ENCODE data around the gene MAP7D3. TPM values are rescaled to one million over a fixed set of nuclear protein-coding genes. Genes with fewer than 3 reads are reported as not detected.

Gene MAP7D3
- total and polyA plus RNA-seq, 2 of the 4 experiments (the other 2 are of a cell fraction) = 10.0 to 23.8 TPM

DNA sequence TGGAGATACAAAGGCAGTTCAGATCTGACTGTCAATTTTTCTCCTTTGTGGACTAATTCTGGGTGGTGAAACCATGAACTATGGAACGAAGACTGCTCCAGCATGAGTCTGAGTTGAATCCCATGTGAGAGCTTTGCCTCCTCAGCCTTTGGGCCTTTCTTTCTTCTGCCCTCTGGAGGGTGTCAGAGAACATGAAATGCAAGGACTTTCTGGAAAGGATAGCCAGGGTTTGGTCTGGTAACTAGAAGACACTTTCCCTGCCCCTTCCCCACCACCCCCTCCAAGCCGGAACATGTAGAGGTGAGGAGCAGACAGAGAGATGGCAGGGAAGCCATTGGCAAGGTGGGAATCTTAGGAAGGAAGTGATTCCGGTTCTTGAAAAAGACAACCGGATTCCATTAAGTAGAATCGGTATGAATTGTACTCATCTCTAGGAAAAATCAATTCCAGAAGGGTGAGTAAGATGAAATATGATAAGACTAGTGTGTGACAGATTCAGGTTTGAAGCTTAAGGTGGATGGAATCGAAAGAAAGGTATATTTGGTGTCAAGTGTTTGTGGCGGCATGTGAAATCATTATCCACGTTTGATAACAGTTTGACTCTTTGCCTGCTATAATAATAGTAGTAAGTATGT is 84.9 kb downstream of the MAP7D3 start:
- Histone ChIP-seq H3K9me1 (ENCODE audit: insufficient read depth, low read length) (peaks cover 5% of the 10 kb centered on the region; the same call in 1 of the 2 replicates), H2AFZ (replicated peaks; ENCODE audit: low read length, poor library complexity) (no peak overlapping the region), H3K79me1 (ENCODE audit: low read depth in 1 of 2, low read length in 2 of 2) (peaks cover 3 to 16% of the 10 kb centered on the region in 2 experiments; a peak in 2 of 4 replicates), H3K4me1 (ENCODE audit: control insufficient read depth, insufficient read depth, low read length) (peaks cover 21% of the 10 kb centered on the region), H2BK120ac (ENCODE audit: low read depth, low read length) (peak overlapping the region; percentile 77), H3K56ac (ENCODE audit: extremely low read depth, insufficient read depth, low read length) (no peak overlapping the region), H4K91ac (ENCODE audit: insufficient read depth, low read depth, low read length) (no peak overlapping the region), H2BK20ac (ENCODE audit: low read depth, low read length) (peak overlapping the region; percentile 53; the same call in 1 of the 2 replicates), H4K8ac (ENCODE audit: low read depth in 2 of 2, low read length in 2 of 2) (no peak overlapping the region; a peak in 1 of 4 replicates), H4K20me1 (ENCODE audit: insufficient read depth, low read length) (peaks cover 5% of the 10 kb centered on the region), H3K4me3 (ENCODE audit: insufficient read depth, low read depth, low read length) (no peak overlapping the region), H4K5ac (ENCODE audit: low read depth, low read length) (no peak overlapping the region), H3K27ac (ENCODE audit: insufficient read depth, low read length) (no peak overlapping the region), H2BK15ac (ENCODE audit: low read depth, low read length) (peak overlapping the region; percentile 86; the same call in 2 of the 3 replicates), H3K18ac (ENCODE audit: low read depth, low read length) (no peak overlapping the region), H3K9me3 (ENCODE audit: control insufficient read depth, insufficient read depth, low read length) (no peaks in the 10 kb centered on the region), H3K4ac (ENCODE audit: low read depth, low read length) (peak overlapping the region; percentile 2; the same call in 1 of the 2 replicates), H2BK5ac (ENCODE audit: low read depth, low read length, poor library complexity, severe bottlenecking) (no peak overlapping the region), H3K23ac (ENCODE audit: low read depth, low read length) (no peak overlapping the region), H3K4me2 (ENCODE audit: low read depth, low read length) (no peak overlapping the region), H3K9ac (ENCODE audit: low read depth, low read length) (no peak overlapping the region), H3K27me3 (ENCODE audit: control insufficient read depth, insufficient read depth, low read length) (no peaks in the 10 kb centered on the region), H3K14ac (replicated peaks; ENCODE audit: low read depth, low read length) (no peak overlapping the region), H2AK9ac (replicated peaks; ENCODE audit: low read depth, low read length, poor library complexity) (no peak overlapping the region), H2AK5ac (ENCODE audit: low read depth, low read length) (no peak overlapping the region; the same call in 1 of the 2 replicates), H3K36me3 (ENCODE audit: control insufficient read depth, insufficient read depth, low read length) (no peaks in the 10 kb centered on the region; the same call in 1 of the 2 replicates)
- ChIA-PET CTCF (interaction anchor here (0.9 to 1.7 kb wide), 3 partner anchors 43 to 138 kb away, joined by 4 to 8 read pairs (median 5); no protein-coding TSS in a partner anchor), POLR2A (ENCODE audit: unreplicated experiment) (no interaction called here)
- 56% methylated on average over 3 of the region's 8 CpGs; no CpG with 5 or more reads in 1 of the 2 experiments for WGBS, 2 experiments (ENCODE audit: extremely low coverage in 2 of 2, insufficient read length in 1 of 2)
- in situ Hi-C loops (cut with MboI; ENCODE audit: low sequenced_read_pairs) (no loop called here), intact Hi-C loops (cut with micrococcal nuclease) (loop anchor here (1.0 to 2.0 kb wide), 2 partner anchors 43 to 100 kb away; no protein-coding TSS in a partner anchor), dilution Hi-C loops (cut with HindIII; ENCODE audit: low sequenced_read_pairs, unreplicated experiment) (no loop called here)
- TF ChIP-seq CHD1 (IDR thresholded peaks at IDR 0.05; ENCODE audit: low read depth, low read length) (no peak), CTCF (conservative IDR thresholded peaks at IDR 0.05; ENCODE audit: low read depth, low read length) (peak; percentile 57), RAD21 (IDR thresholded peaks at IDR 0.05; ENCODE audit: low read length) (peak; percentile 67), SMC3 (IDR thresholded peaks at IDR 0.05; ENCODE audit: low read depth, low read length) (peak; percentile 58), MXI1 (IDR thresholded peaks at IDR 0.05; ENCODE audit: borderline replicate concordance, low read depth, low read length) (no peak; the same call in 1 of the 2 replicates), FOS (IDR thresholded peaks at IDR 0.05; ENCODE audit: low read depth, low read length) (no peak)
- TF ChIP-seq, protein P1, sequence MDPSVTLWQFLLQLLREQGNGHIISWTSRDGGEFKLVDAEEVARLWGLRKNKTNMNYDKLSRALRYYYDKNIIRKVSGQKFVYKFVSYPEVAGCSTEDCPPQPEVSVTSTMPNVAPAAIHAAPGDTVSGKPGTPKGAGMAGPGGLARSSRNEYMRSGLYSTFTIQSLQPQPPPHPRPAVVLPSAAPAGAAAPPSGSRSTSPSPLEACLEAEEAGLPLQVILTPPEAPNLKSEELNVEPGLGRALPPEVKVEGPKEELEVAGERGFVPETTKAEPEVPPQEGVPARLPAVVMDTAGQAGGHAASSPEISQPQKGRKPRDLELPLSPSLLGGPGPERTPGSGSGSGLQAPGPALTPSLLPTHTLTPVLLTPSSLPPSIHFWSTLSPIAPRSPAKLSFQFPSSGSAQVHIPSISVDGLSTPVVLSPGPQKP (IDR thresholded peaks at IDR 0.05; ENCODE audit: borderline replicate concordance, low read depth, low read length) = no peak
- DNase-seq (peak; percentile 55), ATAC-seq (ENCODE audit: low read depth) (0 out of 2 replicates have a peak, but pooled peaks have one; percentile 9)
- BruUV-seq (replicated peaks) = no TSS peak
